Transverse colon (tissue), 4 donors: ENCODE results near the gene CFAP90. TPM values are rescaled to one million over a fixed set of nuclear protein-coding genes. Genes with fewer than 3 reads are reported as not detected.
A peak's percentile ranks its signal among the peaks of the same experiment; 100 is the strongest.

Source experiments
- DNase-seq: peaks from one replicate; pipeline ENCODE4 v3.0.0-alpha.2; 2019
- H3K27ac ChIP-seq, 4 donors: fragments of 200-600 bp; sonication (generic); 2 replicates each; pipeline ENCODE4 v1.5.1; 2016 to 2018; ENCODE audit warnings: inconsistent platforms in 4 of 4
- H3K27me3 ChIP-seq: fragments of 200-600 bp; sonication (generic); 2 replicates; pipeline ENCODE4 v1.5.1; 2017; ENCODE audit warnings: inconsistent platforms
- H3K36me3 ChIP-seq, 4 donors: fragments of 200-600 bp; sonication (generic); 2 replicates each; pipeline ENCODE4 v1.5.1; 2017 to 2019; ENCODE audit warnings: inconsistent platforms in 4 of 4
- H3K4me1 ChIP-seq, 4 donors: fragments of 200-600 bp; sonication (generic); 2 replicates each; pipeline ENCODE4 v1.5.1; 2017 to 2020; ENCODE audit warnings: inconsistent platforms in 4 of 4
- H3K4me3 ChIP-seq, 4 donors: fragments of 200-600 bp; sonication (generic); 1 replicate in 1 of 4; 2 replicates in 3 of 4; pipeline versions ENCODE4 v1.5.1 to v1.6.1; 2017 to 2019; ENCODE audit warnings: inconsistent platforms in 4 of 4
- H3K9me3 ChIP-seq, 2 donors: fragments of 200-600 bp; sonication (generic); 2 replicates each; pipeline ENCODE4 v1.5.1; 2017 to 2019; ENCODE audit warnings: inconsistent platforms in 2 of 2
- EP300 ChIP-seq: sonication (generic); formaldehyde crosslinking; IDR thresholded peaks from one replicate; pipeline ENCODE4 v1.6.1; 2017; ENCODE audit warnings: antibody characterized with exemption, low read depth
- POLR2A ChIP-seq: fragments of 450-650 bp; IDR thresholded peaks from one replicate; pipeline ENCODE4 v1.6.1; 2016; ENCODE audit warnings: antibody characterized with exemption, mild to moderate bottlenecking, moderate library complexity
- POLR2AphosphoS5 ChIP-seq, 3 donors: sonication (generic); formaldehyde crosslinking; IDR thresholded peaks; one replicate each; pipeline ENCODE4 v1.6.1; 2016; ENCODE audit warnings: antibody characterized with exemption in 3 of 3
- WGBS, 2 donors: methylation state at CpG; one replicate each; pipeline ENCODE4 v1.1.5; 2018; ENCODE audit warnings: low coverage in 1 of 2; 5-methylcytosine and 5-hydroxymethylcytosine counted together
- in situ Hi-C, 4 donors: fragments of 200-750 bp; cut with MboI; loops; one replicate each; pipeline versions ENCODE4 v1.15.0 to v1.15.1; 2017; ENCODE audit warnings: low sequenced_read_pairs in 3 of 4, low pct_ligation_motif_present in 1 of 4, low pct_unique_long_range_greater_than_20kb in 1 of 4
- intact Hi-C: fragments of 100-400 bp; cut with DNase I; formaldehyde crosslinking; loops from one replicate; pipeline ENCODE4 v1.15.1; 2023; ENCODE audit warnings: low total_unique reads
- total RNA-seq, 4 donors: library from RNA; depleted of rRNA; stranded (reverse); fragments of >200 nt; gene quantifications; one replicate each; pipeline ENCODE4 v1.1.0, GENCODE V29; 2016
- TF ChIP-seq, protein P1 (sequence below), 5 experiments: fragments of 200-600 bp in 3 of 5; fragments of 450-650 bp in 2 of 5; sonication (generic) in 3 of 5; IDR thresholded peaks; 1 replicate in 2 of 5; 2 replicates in 3 of 5; pipeline ENCODE4 v1.5.1; 2016 to 2017; ENCODE audit warnings: antibody characterized with exemption in 5 of 5, inconsistent platforms in 3 of 5, mild to moderate bottlenecking in 2 of 5, moderate library complexity in 1 of 5

CFAP90 gene
- total RNA-seq, 4 donors from 2014 or later, result not detected

DNA sequence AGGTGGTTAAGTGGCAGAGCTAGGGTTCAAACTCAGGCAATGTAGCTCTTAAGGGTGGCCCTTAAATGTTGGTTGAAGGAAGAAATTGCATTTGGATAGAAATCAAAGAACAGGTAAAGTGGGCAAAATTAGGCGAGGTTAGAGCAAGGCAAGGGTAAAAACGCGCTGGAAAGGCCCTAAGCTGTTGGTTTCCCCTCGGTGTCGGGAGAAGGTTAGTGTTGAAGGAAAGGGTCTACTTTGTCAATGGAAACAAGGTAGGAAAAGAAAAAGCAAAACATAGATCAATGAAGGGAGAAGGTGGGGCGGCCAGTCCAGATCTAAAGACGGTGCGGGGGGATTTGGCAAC lies 17.5 kb upstream of the CFAP90 start:
- peak overlapping the region; percentile 95 to 99 (median 97) for H3K4me3 ChIP-seq
- H3K36me3 ChIP-seq, result peaks cover 0 to 4% (median 0%) of the 10 kb centered on the region in 4 donors
- DNase-seq, result no peak
- intact Hi-C loops, result no loop called here
- H3K27me3 ChIP-seq, result no peaks in the 10 kb centered on the region
- H3K4me1 ChIP-seq, result peaks cover 18 to 56% (median 33%) of the 10 kb centered on the region in 4 donors
- TF ChIP-seq, protein P1, sequence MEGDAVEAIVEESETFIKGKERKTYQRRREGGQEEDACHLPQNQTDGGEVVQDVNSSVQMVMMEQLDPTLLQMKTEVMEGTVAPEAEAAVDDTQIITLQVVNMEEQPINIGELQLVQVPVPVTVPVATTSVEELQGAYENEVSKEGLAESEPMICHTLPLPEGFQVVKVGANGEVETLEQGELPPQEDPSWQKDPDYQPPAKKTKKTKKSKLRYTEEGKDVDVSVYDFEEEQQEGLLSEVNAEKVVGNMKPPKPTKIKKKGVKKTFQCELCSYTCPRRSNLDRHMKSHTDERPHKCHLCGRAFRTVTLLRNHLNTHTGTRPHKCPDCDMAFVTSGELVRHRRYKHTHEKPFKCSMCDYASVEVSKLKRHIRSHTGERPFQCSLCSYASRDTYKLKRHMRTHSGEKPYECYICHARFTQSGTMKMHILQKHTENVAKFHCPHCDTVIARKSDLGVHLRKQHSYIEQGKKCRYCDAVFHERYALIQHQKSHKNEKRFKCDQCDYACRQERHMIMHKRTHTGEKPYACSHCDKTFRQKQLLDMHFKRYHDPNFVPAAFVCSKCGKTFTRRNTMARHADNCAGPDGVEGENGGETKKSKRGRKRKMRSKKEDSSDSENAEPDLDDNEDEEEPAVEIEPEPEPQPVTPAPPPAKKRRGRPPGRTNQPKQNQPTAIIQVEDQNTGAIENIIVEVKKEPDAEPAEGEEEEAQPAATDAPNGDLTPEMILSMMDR (IDR thresholded peaks at IDR 0.05), result no peak
- TF ChIP-seq POLR2AphosphoS5 (IDR thresholded peaks at IDR 0.05) (no peak), POLR2A (no peak), EP300 (no peak)
- in situ Hi-C loops, result no loop called here
- no peaks in the 10 kb centered on the region for H3K9me3 ChIP-seq
- H3K27ac ChIP-seq, result peak overlapping the region; percentile 90 to 96 (median 92)
- whole genome bisulfite sequencing, 2 donors, result 0 to 1% methylated on average over 5 to 8 of the region's 8 CpGs

DNA sequence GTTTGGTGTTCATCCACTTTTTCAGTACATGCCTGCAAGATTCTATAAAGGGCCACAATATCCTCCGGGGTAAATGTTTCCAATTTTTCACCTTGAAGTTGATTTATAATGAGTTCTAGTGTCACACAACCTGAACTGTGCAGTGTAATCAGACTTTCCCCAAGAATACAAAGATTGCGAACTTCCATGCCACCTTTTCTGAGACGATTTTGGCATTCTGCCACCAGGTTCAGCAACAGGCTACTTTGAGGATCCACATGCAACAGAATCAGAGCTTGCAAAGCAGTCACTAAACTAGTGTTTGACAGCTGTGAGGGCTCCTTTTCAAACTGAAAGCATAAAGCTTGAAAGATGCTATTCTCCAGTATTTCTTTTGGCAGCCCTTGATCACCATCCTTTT lies 16.3 kb upstream of the CFAP90 start:
- Histone ChIP-seq H3K4me1 (peaks cover 18 to 49% (median 31%) of the 10 kb centered on the region in 4 donors), H3K27ac (no peak overlapping the region)

DNA sequence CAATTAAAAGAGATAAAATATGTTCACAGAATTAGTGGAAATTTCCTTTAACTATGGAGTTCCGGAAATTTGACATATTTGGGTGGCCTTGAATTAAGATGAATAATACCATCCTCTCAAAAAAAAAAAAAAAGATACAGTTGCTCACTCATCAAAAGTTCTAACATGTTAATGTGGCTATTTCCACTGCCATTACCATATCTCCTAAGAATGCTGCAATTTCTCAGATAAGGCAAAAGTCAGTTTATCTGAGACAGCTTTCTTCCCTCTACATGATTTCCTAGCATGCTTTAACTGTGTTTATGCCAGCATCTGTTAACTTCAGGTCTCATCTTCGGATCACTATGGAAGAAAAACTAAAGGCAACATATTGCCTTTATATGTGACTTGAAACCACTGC lies 15.3 kb upstream of the CFAP90 start:
- in situ Hi-C loops (no loop called here), intact Hi-C loops (no loop called here)
- no peaks in the 10 kb centered on the region for H3K27me3 ChIP-seq
- no peak overlapping the region for H3K4me3 ChIP-seq
- no peaks in the 10 kb centered on the region for H3K9me3 ChIP-seq
- no peak for DNase-seq
- WGBS, 2 donors, result 78 to 79% methylated on average over 1 to 2 of the region's 2 CpGs
- H3K27ac ChIP-seq, result no peak overlapping the region
- peaks cover 0 to 19% (median 7%) of the 10 kb centered on the region in 4 donors for H3K36me3 ChIP-seq
- peaks cover 15 to 39% (median 23%) of the 10 kb centered on the region in 4 donors for H3K4me1 ChIP-seq
- TF ChIP-seq, protein P1 (IDR thresholded peaks at IDR 0.05), result no peak
- TF ChIP-seq POLR2A, result no peak
- no peak for TF ChIP-seq POLR2AphosphoS5 (IDR thresholded peaks at IDR 0.05)
- TF ChIP-seq EP300, result no peak

More for the DNA sequence above, 16.3 kb upstream of the CFAP90 start:
- in situ Hi-C loops, result no loop called here
- Histone ChIP-seq H3K9me3 (no peaks in the 10 kb centered on the region), H3K27me3 (no peaks in the 10 kb centered on the region), H3K4me3 (no peak overlapping the region), H3K36me3 (peaks cover 0 to 13% (median 2%) of the 10 kb centered on the region in 4 donors)
- WGBS, 2 donors, result 80% methylated on average over 2 to 3 of the region's 3 CpGs
- TF ChIP-seq POLR2AphosphoS5 (IDR thresholded peaks at IDR 0.05), result no peak
- DNase-seq, result no peak
- intact Hi-C loops, result no loop called here

DNA sequence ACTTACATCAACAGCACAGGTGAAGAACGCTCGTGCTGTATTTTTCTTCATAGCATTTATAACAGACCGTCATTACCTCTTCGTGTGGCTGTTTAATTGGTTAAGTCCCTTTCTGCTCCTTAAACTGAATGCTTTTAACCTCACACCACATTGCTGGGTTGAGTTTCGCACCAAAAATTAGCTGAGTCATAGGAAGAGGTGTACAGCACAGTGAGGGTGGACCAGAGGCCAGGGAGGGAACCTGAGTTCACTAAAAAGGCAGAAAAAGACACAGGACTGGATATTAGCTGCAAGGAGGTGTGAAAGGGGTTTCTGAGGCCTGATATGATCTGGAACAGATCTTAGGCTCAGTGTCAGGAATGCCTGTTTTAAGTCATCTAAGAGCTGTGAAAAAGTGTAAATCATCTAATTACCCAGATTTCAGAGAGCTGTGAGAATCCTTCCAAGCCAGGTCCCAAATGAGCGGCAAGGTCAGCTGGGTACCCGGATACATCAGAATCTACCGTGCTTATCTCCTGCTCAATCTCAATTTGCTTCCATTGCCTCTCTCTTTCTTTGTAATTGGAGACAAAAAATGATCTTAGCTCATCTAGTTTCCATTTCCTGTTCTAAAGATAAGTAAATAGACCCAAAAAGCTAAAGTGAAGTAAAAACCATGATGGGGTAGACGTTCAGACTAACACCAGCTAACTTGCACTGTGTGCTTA lies 7.1 kb upstream of the CFAP90 start:
- intact Hi-C loops, result no loop called here
- 76 to 86% methylated on average over 9 of the region's 9 CpGs for WGBS, 2 donors
- no peak for DNase-seq
- H3K27ac ChIP-seq, result no peak overlapping the region
- in situ Hi-C loops, result no loop called here
- no peaks in the 10 kb centered on the region for H3K9me3 ChIP-seq
- H3K36me3 ChIP-seq, result peaks cover 0 to 34% (median 14%) of the 10 kb centered on the region in 4 donors
- TF ChIP-seq EP300 (no peak), POLR2A (no peak), POLR2AphosphoS5 (IDR thresholded peaks at IDR 0.05) (no peak)
- TF ChIP-seq, protein P1 (IDR thresholded peaks at IDR 0.05), result no peak
- no peaks in the 10 kb centered on the region for H3K4me1 ChIP-seq
- H3K4me3 ChIP-seq, result no peak overlapping the region
- H3K27me3 ChIP-seq, result no peaks in the 10 kb centered on the region
